IMR-90 (cell line): ENCODE measurements around the gene MAPK11. TPM values are rescaled to one million over a fixed set of nuclear protein-coding genes. Genes with fewer than 3 reads are reported as not detected.
A peak's percentile ranks its signal among the peaks of the same experiment; 100 is the strongest.

Experiments
- ATAC-seq: fragments of 200-7000 bp; cut with Tn5 transposase; 2 replicates; pipeline ENCODE4 v1.9.1; 2020; ENCODE audit warnings: low read depth, mild to moderate bottlenecking, moderate library complexity
- BruUV-seq: library from RNA; stranded (reverse); fragments of 400-500 nt; replicated peaks from 2 replicates; lab custom pipeline; 2021; lab: Mats Ljungman, UMichigan
- CTCF ChIA-PET: fragments of 300-600 bp; formaldehyde crosslinking; extraction: SDS; loops from one replicate; lab custom pipeline; 2021; ENCODE audit warnings: antibody characterized with exemption; lab: Yijun Ruan, JAX
- POLR2A ChIA-PET: fragments of 300-600 bp; sonication (Branson Sonifier 250); formaldehyde crosslinking; loops from one replicate; lab custom pipeline; 2022; ENCODE audit warnings: antibody characterized with exemption; ENCODE audit not compliant: unreplicated experiment; lab: Charles Lee
- DNase-seq: peaks from one replicate; pipeline ENCODE4 v3.0.0; 2013
- H2AFZ ChIP-seq: replicated peaks from 2 replicates; pipeline ENCODE3; 2013; ENCODE audit warnings: low read length, mild to moderate bottlenecking; ENCODE audit not compliant: poor library complexity
- H2AK5ac ChIP-seq: 2 replicates; pipeline ENCODE4 v1.6.1; 2013; ENCODE audit warnings: low read depth, low read length, inconsistent platforms
- H2AK9ac ChIP-seq: replicated peaks from 2 replicates; pipeline ENCODE3; 2013; ENCODE audit warnings: mild to moderate bottlenecking, low read depth, low read length, moderate library complexity; ENCODE audit not compliant: poor library complexity
- H2BK120ac ChIP-seq: 2 replicates; pipeline ENCODE4 v1.6.1; 2013; ENCODE audit warnings: low read depth, low read length, inconsistent platforms
- H2BK15ac ChIP-seq: 3 replicates; pipeline ENCODE4 v1.6.1; 2013; ENCODE audit warnings: low read depth, low read length, inconsistent platforms
- H2BK20ac ChIP-seq: 2 replicates; pipeline ENCODE4 v1.6.1; 2013; ENCODE audit warnings: low read depth, mild to moderate bottlenecking, inconsistent platforms, low read length, moderate library complexity
- H2BK5ac ChIP-seq: 2 replicates; pipeline ENCODE4 v1.6.1; 2013; ENCODE audit warnings: mild to moderate bottlenecking, low read depth, low read length, inconsistent platforms; ENCODE audit not compliant: poor library complexity, severe bottlenecking
- H3K14ac ChIP-seq: replicated peaks from 2 replicates; pipeline ENCODE4 v1.6.1; 2013; ENCODE audit warnings: low read depth, low read length, inconsistent platforms
- H3K18ac ChIP-seq: 2 replicates; pipeline ENCODE4 v1.6.1; 2013; ENCODE audit warnings: low read depth, low read length, control low read depth
- H3K23ac ChIP-seq: 2 replicates; pipeline ENCODE4 v1.6.1; 2013; ENCODE audit warnings: low read depth, low read length, inconsistent platforms
- H3K27ac ChIP-seq: 2 replicates; pipeline ENCODE4 v1.5.1; 2013; ENCODE audit warnings: mild to moderate bottlenecking, control low read depth, low read length; ENCODE audit not compliant: insufficient read depth
- H3K27me3 ChIP-seq: 2 replicates; pipeline ENCODE4 v1.6.1; 2013; ENCODE audit warnings: low read length; ENCODE audit not compliant: control insufficient read depth, insufficient read depth
- H3K36me3 ChIP-seq: 2 replicates; pipeline ENCODE4 v1.6.1; 2013; ENCODE audit warnings: low read length, mixed read lengths; ENCODE audit not compliant: control insufficient read depth, insufficient read depth
- H3K4ac ChIP-seq: 2 replicates; pipeline ENCODE4 v1.6.1; 2013; ENCODE audit warnings: low read depth, low read length, inconsistent platforms
- H3K4me1 ChIP-seq: 2 replicates; pipeline ENCODE4 v1.6.1; 2013; ENCODE audit warnings: low read length, mixed read lengths; ENCODE audit not compliant: control insufficient read depth, insufficient read depth
- H3K4me2 ChIP-seq: 2 replicates; pipeline ENCODE4 v1.6.1; 2013; ENCODE audit warnings: low read depth, mild to moderate bottlenecking, control low read depth, low read length, moderate library complexity
- H3K4me3 ChIP-seq: 2 replicates; pipeline ENCODE4 v1.5.1; 2013; ENCODE audit warnings: low read depth, mild to moderate bottlenecking, control low read depth, low read length, moderate library complexity; ENCODE audit not compliant: insufficient read depth
- H3K56ac ChIP-seq: 2 replicates; pipeline ENCODE4 v1.6.1; 2013; ENCODE audit warnings: low read length, inconsistent platforms; ENCODE audit not compliant: insufficient read depth; ENCODE audit errors: extremely low read depth
- H3K79me1 ChIP-seq, 2 experiments: 2 replicates each; pipeline ENCODE4 v1.6.1; 2013; ENCODE audit warnings: low read length in 2 of 2, inconsistent platforms in 1 of 2, low read depth in 1 of 2
- H3K9ac ChIP-seq: 2 replicates; pipeline ENCODE4 v1.6.1; 2013; ENCODE audit warnings: low read depth, low read length, control low read depth
- H3K9me1 ChIP-seq: 2 replicates; pipeline ENCODE4 v1.6.1; 2013; ENCODE audit warnings: low read length, inconsistent platforms; ENCODE audit not compliant: insufficient read depth
- H3K9me3 ChIP-seq: 2 replicates; pipeline ENCODE4 v1.6.1; 2013; ENCODE audit warnings: low read length; ENCODE audit not compliant: control insufficient read depth, insufficient read depth
- H4K20me1 ChIP-seq: 2 replicates; pipeline ENCODE4 v1.6.1; 2013; ENCODE audit warnings: low read length, inconsistent platforms; ENCODE audit not compliant: insufficient read depth
- H4K5ac ChIP-seq: 2 replicates; pipeline ENCODE4 v1.6.1; 2013; ENCODE audit warnings: mild to moderate bottlenecking, low read depth, low read length, control low read depth
- H4K8ac ChIP-seq, 2 experiments: 2 replicates each; pipeline ENCODE4 v1.6.1; 2013; ENCODE audit warnings: low read depth in 2 of 2, low read length in 2 of 2, control low read depth in 1 of 2, inconsistent platforms in 1 of 2
- H4K91ac ChIP-seq: 2 replicates; pipeline ENCODE4 v1.6.1; 2013; ENCODE audit warnings: low read depth, low read length, inconsistent platforms; ENCODE audit not compliant: insufficient read depth
- BHLHE40 ChIP-seq: fragments of 150-350 bp; IDR thresholded peaks from 2 replicates; pipeline ENCODE4 v1.6.1; 2016; ENCODE audit warnings: mild to moderate bottlenecking, low read depth, low read length
- CEBPB ChIP-seq: IDR thresholded peaks from 2 replicates; pipeline ENCODE4 v1.6.1; 2012; ENCODE audit warnings: low read depth, low read length, improper control_type of control experiment
- CHD1 ChIP-seq: IDR thresholded peaks from 2 replicates; pipeline ENCODE4 v1.6.1; 2012; ENCODE audit warnings: low read depth, low read length, improper control_type of control experiment
- CTCF ChIP-seq: conservative IDR thresholded peaks from 2 replicates; pipeline ENCODE4 v1.5.1; 2012; ENCODE audit warnings: mild to moderate bottlenecking, low read depth, low read length, improper control_type of control experiment
- FOS ChIP-seq: fragments of 150-350 bp; IDR thresholded peaks from 2 replicates; pipeline ENCODE4 v1.6.1; 2016; ENCODE audit warnings: low read depth, low read length
- MAFK ChIP-seq: IDR thresholded peaks from 2 replicates; pipeline ENCODE4 v1.6.1; 2012; ENCODE audit warnings: low read depth, low read length, improper control_type of control experiment
- MAZ ChIP-seq: IDR thresholded peaks from 2 replicates; pipeline ENCODE4 v1.6.1; 2012; ENCODE audit warnings: low read depth, mild to moderate bottlenecking, low read length, improper control_type of control experiment, moderate library complexity, borderline replicate concordance
- MXI1 ChIP-seq: IDR thresholded peaks from 2 replicates; pipeline ENCODE4 v1.6.1; 2012; ENCODE audit warnings: low read depth, mild to moderate bottlenecking, low read length, moderate library complexity, borderline replicate concordance
- NFE2L2 ChIP-seq: fragments of 150-350 bp; IDR thresholded peaks from 2 replicates; pipeline ENCODE4 v1.6.1; 2016; ENCODE audit warnings: low read depth, mild to moderate bottlenecking, low read length
- POLR2A ChIP-seq: IDR thresholded peaks from 2 replicates; pipeline ENCODE4 v1.6.1; 2012; ENCODE audit warnings: mild to moderate bottlenecking, low read depth, low read length
- RAD21 ChIP-seq: IDR thresholded peaks from 2 replicates; pipeline ENCODE4 v1.6.1; 2012; ENCODE audit warnings: low read length, improper control_type of control experiment
- RFX5 ChIP-seq: IDR thresholded peaks from 2 replicates; pipeline ENCODE4 v1.8.0; 2012; ENCODE audit warnings: low read depth, mild to moderate bottlenecking, low read length, moderate library complexity
- SMC3 ChIP-seq: fragments of 150-350 bp; IDR thresholded peaks from 2 replicates; pipeline ENCODE4 v1.6.1; 2016; ENCODE audit warnings: low read depth, mild to moderate bottlenecking, antibody characterized with exemption, low read length, moderate library complexity
- WGBS, 2 experiments: methylation state at CpG; one replicate each; pipeline versions ENCODE4 v1.1.5 to v1.1.7; 2013; ENCODE audit warnings: missing lambda C conversion rate in 2 of 2; ENCODE audit not compliant: insufficient read length in 1 of 2; ENCODE audit errors: extremely low coverage in 2 of 2; 5-methylcytosine and 5-hydroxymethylcytosine counted together
- dilution Hi-C: fragments of 300-500 bp; cut with HindIII; formaldehyde crosslinking; loops from one replicate; pipeline ENCODE4 v1.14.3; 2018; ENCODE audit warnings: low sequenced_read_pairs; ENCODE audit not compliant: unreplicated experiment
- in situ Hi-C: fragments of 300-500 bp; cut with MboI; formaldehyde crosslinking; loops from 3 replicates; pipeline ENCODE4 v1.14.3; 2019; ENCODE audit warnings: low sequenced_read_pairs, inconsistent platforms, mixed read lengths
- intact Hi-C: fragments of 100-400 bp; cut with micrococcal nuclease; formaldehyde crosslinking; loops from 2 replicates; pipeline ENCODE4 v1.10.0; 2022
- polyA plus RNA-seq, 3 experiments: library from polyadenylated mRNA; depleted of rRNA; stranded (reverse); fragments of >200 nt; gene quantifications; 2 replicates each; pipeline ENCODE4 v1.2.3, GENCODE V29; 2012; ENCODE audit warnings: low replicate concordance in 1 of 3
- total RNA-seq: library from RNA; depleted of rRNA; stranded (reverse); fragments of >200 nt; gene quantifications from 2 replicates; pipeline ENCODE4 v1.2.3, GENCODE V29; 2012
- TF ChIP-seq, protein P1 (sequence below): fragments of 150-350 bp; IDR thresholded peaks from 2 replicates; pipeline ENCODE4 v1.6.1; 2017; ENCODE audit warnings: mild to moderate bottlenecking, antibody characterized with exemption, low read length, low read depth

MAPK11 gene
- total and polyA plus RNA-seq, 2 of the 4 experiments (the other 2 are of a cell fraction) = 8.1 to 14.4 TPM

DNA sequence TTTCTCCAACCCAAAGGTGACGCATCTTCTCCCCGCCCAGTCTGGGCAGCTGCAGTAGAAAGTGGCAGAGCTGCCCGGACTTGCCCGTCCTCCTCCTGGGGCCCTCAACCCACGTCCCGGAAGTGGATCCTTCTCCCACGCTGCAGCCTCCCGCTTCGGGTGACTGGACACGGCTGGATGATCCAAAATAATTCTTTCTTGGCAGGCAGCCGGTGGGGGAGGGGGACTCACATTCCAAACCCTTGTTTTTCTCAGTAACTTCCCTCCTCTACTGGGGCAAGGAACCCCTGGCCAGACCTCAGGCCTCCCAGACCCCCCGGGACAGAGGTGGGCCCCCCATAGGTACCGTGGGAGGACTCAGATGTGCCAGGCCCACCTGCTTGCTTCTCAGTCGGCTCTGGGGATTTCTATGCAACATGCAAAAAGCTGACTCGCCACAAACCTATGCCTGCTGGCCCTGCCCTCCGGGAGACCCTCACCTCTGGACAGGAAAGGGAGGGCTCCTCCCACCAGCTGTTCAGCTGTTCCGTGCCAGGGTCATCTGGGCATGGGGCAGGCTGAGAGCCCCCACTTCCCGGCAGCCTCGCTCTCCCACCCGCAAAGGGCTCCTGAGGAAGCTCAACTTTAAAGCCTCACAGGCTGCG lies 35.9 kb upstream of the MAPK11 start:
- H3K79me1 ChIP-seq = peaks cover 0 to 44% of the 10 kb centered on the region in 2 experiments; a peak in 2 of 4 replicates
- H2AFZ ChIP-seq = peak overlapping the region; percentile 11
- H2AK9ac ChIP-seq = peak overlapping the region; percentile 95
- H2BK15ac ChIP-seq = peak overlapping the region; percentile 26; the same call in 1 of the 3 replicates
- ATAC-seq (peak; percentile 63), DNase-seq (peak; percentile 95)
- no peaks in the 10 kb centered on the region for H3K27me3 ChIP-seq
- peaks cover 22% of the 10 kb centered on the region for H3K9me1 ChIP-seq
- POLR2A ChIA-PET = interaction anchor here (1.2 kb wide), 1 partner anchor 11 kb away, joined by 6 read pairs; no protein-coding TSS in a partner anchor
- CTCF ChIA-PET = interaction anchor here (0.8 kb wide), 1 partner anchor 65 kb away, joined by 4 read pairs; no protein-coding TSS in a partner anchor
- H3K23ac ChIP-seq = peak overlapping the region; percentile 95
- H2BK5ac ChIP-seq = peak overlapping the region; percentile 95
- in situ Hi-C loops (no loop called here), intact Hi-C loops (loop anchor here (2.0 to 5.0 kb wide), 3 partner anchors 13 to 34 kb away; partner anchors contain the start of genes DENND6B and MAPK11), dilution Hi-C loops (no loop called here)
- peak overlapping the region; percentile 57 for H2BK20ac ChIP-seq
- H4K5ac ChIP-seq = peak overlapping the region; percentile 87
- H3K56ac ChIP-seq = peak overlapping the region; percentile 84
- H3K36me3 ChIP-seq = peaks cover 18% of the 10 kb centered on the region; the same call in 1 of the 2 replicates
- peak overlapping the region; percentile 97 for H3K4me3 ChIP-seq
- H3K18ac ChIP-seq = peak overlapping the region; percentile 86
- H4K20me1 ChIP-seq = peaks cover 53% of the 10 kb centered on the region
- H2BK120ac ChIP-seq = peak overlapping the region; percentile 91
- peak overlapping the region; percentile 96 for H3K27ac ChIP-seq
- H3K4me2 ChIP-seq = peak overlapping the region; percentile 85
- peak overlapping the region; percentile 98 for H3K14ac ChIP-seq
- peak overlapping the region; percentile 85 to 94 for H4K8ac ChIP-seq
- peak overlapping the region; percentile 95 for H3K9ac ChIP-seq
- no peaks in the 10 kb centered on the region for H3K9me3 ChIP-seq
- H3K4ac ChIP-seq = peak overlapping the region; percentile 99
- BruUV-seq = no TSS peak
- peak overlapping the region; percentile 97 for H4K91ac ChIP-seq
- 0% methylated on average over 12 of the region's 21 CpGs; no CpG with 5 or more reads in 1 of the 2 experiments for WGBS, 2 experiments
- peaks cover 57% of the 10 kb centered on the region for H3K4me1 ChIP-seq
- H2AK5ac ChIP-seq = peak overlapping the region; percentile 83
- TF ChIP-seq NFE2L2 (no peak; the same call in 1 of the 2 replicates), MAFK (peak; percentile 63; the same call in 1 of the 2 replicates), MXI1 (peak; percentile 58; the same call in 1 of the 2 replicates), MAZ (peak; percentile 82), CHD1 (peak; percentile 83; the same call in 1 of the 2 replicates), BHLHE40 (peak; percentile 24; the same call in 1 of the 2 replicates), POLR2A (peak; percentile 69), RAD21 (peak; percentile 28), FOS (0 out of 2 replicates have a peak, but pooled peaks have one; percentile 55), RFX5 (no peak), SMC3 (no peak), CTCF (no peak), CEBPB (no peak)
- TF ChIP-seq, protein P1, sequence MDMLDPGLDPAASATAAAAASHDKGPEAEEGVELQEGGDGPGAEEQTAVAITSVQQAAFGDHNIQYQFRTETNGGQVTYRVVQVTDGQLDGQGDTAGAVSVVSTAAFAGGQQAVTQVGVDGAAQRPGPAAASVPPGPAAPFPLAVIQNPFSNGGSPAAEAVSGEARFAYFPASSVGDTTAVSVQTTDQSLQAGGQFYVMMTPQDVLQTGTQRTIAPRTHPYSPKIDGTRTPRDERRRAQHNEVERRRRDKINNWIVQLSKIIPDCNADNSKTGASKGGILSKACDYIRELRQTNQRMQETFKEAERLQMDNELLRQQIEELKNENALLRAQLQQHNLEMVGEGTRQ = no peak
